Upper lobe of right lung (tissue), 1 donor: ENCODE results near the gene CADM1. TPM values are rescaled to one million over a fixed set of nuclear protein-coding genes. Genes with fewer than 3 reads are reported as not detected.

ENCODE experiments used
- ATAC-seq: fragments of 200-7000 bp; cut with Tn5 transposase; one replicate; pipeline ENCODE4 v1.9.1; 2020; ENCODE audit warnings: mild to moderate bottlenecking, moderate library complexity
- DNase-seq: peaks from one replicate; pipeline ENCODE4 v3.0.0-alpha.2; 2020
- H3K27ac ChIP-seq: fragments of 200-600 bp; one replicate; pipeline ENCODE4 v1.8.0; 2022
- H3K27me3 ChIP-seq: fragments of 200-600 bp; one replicate; pipeline ENCODE4 v1.8.0; 2022; ENCODE audit warnings: mild to moderate bottlenecking
- H3K36me3 ChIP-seq: fragments of 200-600 bp; one replicate; pipeline ENCODE4 v1.8.0; 2022
- H3K4me1 ChIP-seq: fragments of 200-600 bp; one replicate; pipeline ENCODE4 v1.8.0; 2022
- H3K4me3 ChIP-seq: fragments of 200-600 bp; one replicate; pipeline ENCODE4 v1.8.0; 2022; ENCODE audit warnings: mild to moderate bottlenecking
- H3K9me3 ChIP-seq: fragments of 200-600 bp; one replicate; pipeline ENCODE4 v1.8.0; 2022
- CTCF ChIP-seq: fragments of 200-600 bp; IDR thresholded peaks from one replicate; pipeline ENCODE4 v1.8.0; 2022; ENCODE audit warnings: antibody characterized with exemption
- intact Hi-C: fragments of 100-400 bp; cut with DNase I; formaldehyde crosslinking; loops from one replicate; pipeline ENCODE4 v1.11.0; 2022
- total RNA-seq: library from RNA; stranded (reverse); fragmentation: NEBNext Ultra II Directional; extraction: Animal tissue kit (Norgen Biotek cat#: 25700); gene quantifications from one replicate; pipeline ENCODE4 v1.2.1, GENCODE V29; 2021
- donor health status: DM: no; HTN: yes; CAD: no; lungs with severe emphysema.

The CADM1 gene
- total RNA-seq, 1 donor from 2014 or later: 222 TPM

GRCh38 chr11:115505175-115505574, 960 bp upstream of the CADM1 start:
- ATAC-seq (no peak), DNase-seq (no peak)
- peaks cover 11% of the 10 kb centered on the region for H3K27me3 ChIP-seq
- H3K4me3 ChIP-seq: peak overlapping the region; percentile 71
- peak overlapping the region; percentile 66 for H3K27ac ChIP-seq
- no peak for TF ChIP-seq CTCF
- intact Hi-C loops: no loop called here
- no peaks in the 10 kb centered on the region for H3K9me3 ChIP-seq
- H3K36me3 ChIP-seq: no peaks in the 10 kb centered on the region
- peaks cover 18% of the 10 kb centered on the region for H3K4me1 ChIP-seq

GRCh38 chr11:115503886-115504275, 334 bp downstream of the CADM1 start:
- TF ChIP-seq CTCF: no peak
- no peaks in the 10 kb centered on the region for H3K36me3 ChIP-seq
- no peaks in the 10 kb centered on the region for H3K9me3 ChIP-seq
- intact Hi-C loops: no loop called here
- H3K4me3 ChIP-seq: peak overlapping the region; percentile 71
- peaks cover 20% of the 10 kb centered on the region for H3K4me1 ChIP-seq
- H3K27me3 ChIP-seq: peaks cover 11% of the 10 kb centered on the region
- peak overlapping the region; percentile 73 for H3K27ac ChIP-seq
- DNase-seq (no peak), ATAC-seq (peak; percentile 9)

- DNase-seq: peak; percentile 90
- Histone ChIP-seq H3K4me1 (peaks cover 20% of the 10 kb centered on the region), H3K27ac (peak overlapping the region; percentile 73), H3K27me3 (peaks cover 11% of the 10 kb centered on the region), H3K9me3 (no peaks in the 10 kb centered on the region), H3K4me3 (peak overlapping the region; percentile 71), H3K36me3 (no peaks in the 10 kb centered on the region)
- intact Hi-C loops: no loop called here
- ATAC-seq: peak; percentile 73
- TF ChIP-seq CTCF: peak; percentile 56
These were observed 931 bp downstream of the CADM1 start for GRCh38 chr11:115503083-115503885.

- DNase-seq: no peak
- TF ChIP-seq CTCF: no peak
- Histone ChIP-seq H3K27me3 (peaks cover 11% of the 10 kb centered on the region), H3K9me3 (no peaks in the 10 kb centered on the region), H3K27ac (peak overlapping the region; percentile 73), H3K4me1 (peaks cover 23% of the 10 kb centered on the region), H3K4me3 (peak overlapping the region; percentile 71), H3K36me3 (no peaks in the 10 kb centered on the region)
- ATAC-seq: no peak
- intact Hi-C loops: no loop called here
These were observed 1.6 kb downstream of the CADM1 start for GRCh38 chr11:115502636-115503082.

GRCh38 chr11:115501893-115502589, 2.2 kb downstream of the CADM1 start:
- Histone ChIP-seq H3K27ac (no peak overlapping the region), H3K4me1 (peaks cover 27% of the 10 kb centered on the region), H3K9me3 (no peaks in the 10 kb centered on the region), H3K27me3 (peaks cover 11% of the 10 kb centered on the region), H3K36me3 (no peaks in the 10 kb centered on the region), H3K4me3 (peak overlapping the region; percentile 71)
- intact Hi-C loops: no loop called here
- DNase-seq (no peak), ATAC-seq (no peak)
- TF ChIP-seq CTCF: no peak
